GM21447 (cell line): ENCODE measurements around the gene C3orf85.

ENCODE experiments used
- ATAC-seq: cut with Tn5 transposase; IDR thresholded peaks from one replicate; pipeline ENCODE4 v1.9.1; 2021; ENCODE audit not compliant: unreplicated experiment

C3orf85 gene

GRCh38 chr3:109149078-109149477 lies 12.6 kb downstream of the C3orf85 start:
- ATAC-seq, result no peak

- ATAC-seq, result no peak
These were observed 15.8 kb downstream of the C3orf85 start for GRCh38 chr3:109152320-109152719.

GRCh38 chr3:109154979-109155378 lies 18.5 kb downstream of the C3orf85 start:
- no peak for ATAC-seq

- ATAC-seq, result no peak
These were observed 19.3 kb downstream of the C3orf85 start for GRCh38 chr3:109155828-109156227.

GRCh38 chr3:109161487-109162123 lies 25.1 kb downstream of the C3orf85 start:
- ATAC-seq, result no peak

- no peak for ATAC-seq
These were observed 29.4 kb downstream of the C3orf85 start for GRCh38 chr3:109165905-109166304.

GRCh38 chr3:109171479-109171878 lies 35.0 kb downstream of the C3orf85 start:
- ATAC-seq, result no peak

GRCh38 chr3:109175411-109175810 lies 38.9 kb downstream of the C3orf85 start:
- ATAC-seq, result no peak

GRCh38 chr3:109176726-109177125 lies 40.2 kb downstream of the C3orf85 start:
- ATAC-seq, result no peak

- ATAC-seq, result no peak
These were observed 41.4 kb downstream of the C3orf85 start for GRCh38 chr3:109177908-109178307.

GRCh38 chr3:109178708-109179107 lies 42.2 kb downstream of the C3orf85 start:
- no peak for ATAC-seq

GRCh38 chr3:109184726-109185125 lies 48.2 kb downstream of the C3orf85 start:
- no peak for ATAC-seq

- no peak for ATAC-seq
These were observed 50.9 kb downstream of the C3orf85 start for GRCh38 chr3:109187390-109187789.

GRCh38 chr3:109188741-109189140 lies 52.2 kb downstream of the C3orf85 start:
- no peak for ATAC-seq

GRCh38 chr3:109191421-109191820 lies 54.9 kb downstream of the C3orf85 start:
- no peak for ATAC-seq

GRCh38 chr3:109195815-109196214 lies 59.3 kb downstream of the C3orf85 start:
- no peak for ATAC-seq
